Mesothelial cell of epicardium (in vitro differentiated cells): ENCODE measurements around the gene CARS2. TPM values are rescaled to one million over a fixed set of nuclear protein-coding genes. Genes with fewer than 3 reads are reported as not detected.

Experiments
- DNase-seq, 2 experiments: peaks; one replicate each; pipeline ENCODE4 v3.0.0; 2021; ENCODE audit warnings: low spot score in 2 of 2; ENCODE audit not compliant: unreplicated experiment in 2 of 2
- H3K27ac Mint-ChIP-seq: 2 replicates; pipeline ENCODE4 v1.8.0; 2021; ENCODE audit warnings: mixed read lengths
- H3K27me3 Mint-ChIP-seq: 2 replicates; pipeline ENCODE4 v1.8.0; 2021; ENCODE audit warnings: low read depth, mixed read lengths
- H3K36me3 Mint-ChIP-seq: 2 replicates; pipeline ENCODE4 v1.8.0; 2021; ENCODE audit warnings: mixed read lengths
- H3K4me1 Mint-ChIP-seq: 2 replicates; pipeline ENCODE4 v1.8.0; 2021; ENCODE audit warnings: mixed read lengths
- H3K4me3 Mint-ChIP-seq: 2 replicates; pipeline ENCODE4 v1.8.0; 2021; ENCODE audit warnings: mild to moderate bottlenecking, moderate library complexity, mixed read lengths
- H3K9me3 Mint-ChIP-seq: 2 replicates; pipeline ENCODE4 v1.8.0; 2021; ENCODE audit warnings: mixed read lengths
- total RNA-seq: library from RNA; stranded (reverse); gene quantifications from 3 replicates; pipeline ENCODE4 v1.2.1, GENCODE V29; 2021
- TF ChIP-seq, protein P1 (sequence below): fragments of 200-600 bp; sonication (generic); IDR thresholded peaks from one replicate; pipeline ENCODE4 v1.5.0; 2021; ENCODE audit warnings: antibody characterized with exemption; ENCODE audit not compliant: unreplicated experiment

The CARS2 gene
- total RNA-seq, 1 donor from 2014 or later: 89.1 TPM

DNA sequence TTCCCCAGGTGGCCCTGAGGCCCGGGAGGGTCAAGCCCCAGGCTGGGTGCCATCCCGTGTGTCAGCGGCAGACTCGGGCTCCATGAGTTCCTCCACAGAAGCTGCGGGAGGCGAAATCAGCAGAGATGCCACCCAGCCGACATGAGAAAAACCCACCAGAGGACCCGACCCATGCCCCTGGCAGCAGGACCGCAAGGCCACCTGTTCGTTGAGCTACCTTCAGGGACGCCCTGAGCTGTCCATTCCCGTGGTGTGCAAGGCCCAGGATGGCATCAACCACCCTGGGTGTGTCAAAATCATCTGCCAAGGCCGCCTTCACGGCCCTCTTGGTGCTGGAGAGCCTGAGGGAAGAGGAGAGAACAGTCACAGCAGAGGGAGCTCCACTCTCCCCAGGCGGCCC, 60.2 kb downstream of the CARS2 start:
- Mint-ChIP-seq H3K9me3 (no peaks in the 10 kb centered on the region), H3K36me3 (peaks cover 12% of the 10 kb centered on the region), H3K4me3 (no peak overlapping the region), H3K4me1 (no peaks in the 10 kb centered on the region), H3K27ac (no peak overlapping the region), H3K27me3 (no peaks in the 10 kb centered on the region)
- DNase-seq: no peak
- TF ChIP-seq, protein P1, sequence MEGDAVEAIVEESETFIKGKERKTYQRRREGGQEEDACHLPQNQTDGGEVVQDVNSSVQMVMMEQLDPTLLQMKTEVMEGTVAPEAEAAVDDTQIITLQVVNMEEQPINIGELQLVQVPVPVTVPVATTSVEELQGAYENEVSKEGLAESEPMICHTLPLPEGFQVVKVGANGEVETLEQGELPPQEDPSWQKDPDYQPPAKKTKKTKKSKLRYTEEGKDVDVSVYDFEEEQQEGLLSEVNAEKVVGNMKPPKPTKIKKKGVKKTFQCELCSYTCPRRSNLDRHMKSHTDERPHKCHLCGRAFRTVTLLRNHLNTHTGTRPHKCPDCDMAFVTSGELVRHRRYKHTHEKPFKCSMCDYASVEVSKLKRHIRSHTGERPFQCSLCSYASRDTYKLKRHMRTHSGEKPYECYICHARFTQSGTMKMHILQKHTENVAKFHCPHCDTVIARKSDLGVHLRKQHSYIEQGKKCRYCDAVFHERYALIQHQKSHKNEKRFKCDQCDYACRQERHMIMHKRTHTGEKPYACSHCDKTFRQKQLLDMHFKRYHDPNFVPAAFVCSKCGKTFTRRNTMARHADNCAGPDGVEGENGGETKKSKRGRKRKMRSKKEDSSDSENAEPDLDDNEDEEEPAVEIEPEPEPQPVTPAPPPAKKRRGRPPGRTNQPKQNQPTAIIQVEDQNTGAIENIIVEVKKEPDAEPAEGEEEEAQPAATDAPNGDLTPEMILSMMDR: no peak

GRCh38 chr13:110644892-110645521, 60.9 kb downstream of the CARS2 start:
- no peaks in the 10 kb centered on the region for H3K9me3 Mint-ChIP-seq
- DNase-seq: peak in 1 of 2 experiments; percentile 51
- H3K36me3 Mint-ChIP-seq: peaks cover 8% of the 10 kb centered on the region
- no peaks in the 10 kb centered on the region for H3K27me3 Mint-ChIP-seq
- TF ChIP-seq, protein P1: no peak
- H3K4me1 Mint-ChIP-seq: no peaks in the 10 kb centered on the region
- no peak overlapping the region for H3K4me3 Mint-ChIP-seq
- no peak overlapping the region for H3K27ac Mint-ChIP-seq

DNA sequence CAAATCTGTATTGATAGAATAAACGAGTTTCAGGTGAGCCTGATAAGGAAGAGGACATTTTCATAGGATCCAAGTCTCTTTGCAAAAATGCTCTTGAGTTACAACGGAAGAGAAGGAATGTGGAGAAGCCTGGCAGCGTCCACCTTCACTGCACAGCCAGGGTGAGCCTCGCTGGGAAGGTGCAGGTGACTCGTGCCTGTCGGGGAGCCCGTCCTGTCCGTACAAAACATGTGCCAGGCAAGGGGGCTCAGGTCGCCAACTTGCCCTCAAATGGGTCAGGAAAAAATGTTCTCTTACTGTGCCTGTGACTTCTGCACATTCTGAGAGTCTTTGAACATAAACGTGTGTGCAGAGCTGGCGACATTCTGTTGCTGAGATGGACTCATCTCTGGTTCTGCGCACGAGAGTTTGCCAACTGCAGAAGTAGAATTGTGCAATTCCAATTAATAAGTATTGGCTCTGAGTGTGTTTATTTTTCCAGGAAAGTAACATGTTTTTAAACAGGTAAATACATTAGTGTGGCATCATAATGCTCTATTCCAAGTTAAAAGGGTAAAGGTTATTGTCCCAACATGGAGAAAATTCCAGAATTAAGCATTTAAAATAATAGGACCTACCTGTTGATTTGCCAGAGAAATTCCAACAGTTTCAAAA, 62.0 kb downstream of the CARS2 start:
- H3K4me3 Mint-ChIP-seq: no peak overlapping the region
- H3K27me3 Mint-ChIP-seq: no peaks in the 10 kb centered on the region
- no peaks in the 10 kb centered on the region for H3K9me3 Mint-ChIP-seq
- no peak for DNase-seq
- no peak overlapping the region for H3K27ac Mint-ChIP-seq
- H3K4me1 Mint-ChIP-seq: no peaks in the 10 kb centered on the region
- peaks cover 10% of the 10 kb centered on the region for H3K36me3 Mint-ChIP-seq
- TF ChIP-seq, protein P1: no peak

- no peaks in the 10 kb centered on the region for H3K9me3 Mint-ChIP-seq
- H3K27ac Mint-ChIP-seq: no peak overlapping the region
- no peaks in the 10 kb centered on the region for H3K4me1 Mint-ChIP-seq
- H3K36me3 Mint-ChIP-seq: peaks cover 10% of the 10 kb centered on the region
- no peaks in the 10 kb centered on the region for H3K27me3 Mint-ChIP-seq
- H3K4me3 Mint-ChIP-seq: no peak overlapping the region
- no peak for DNase-seq
- TF ChIP-seq, protein P1: no peak
Measured at GRCh38 chr13:110643324-110643723, 62.6 kb downstream of the CARS2 start.

GRCh38 chr13:110642291-110642981, 63.5 kb downstream of the CARS2 start:
- no peak for DNase-seq
- no peaks in the 10 kb centered on the region for H3K9me3 Mint-ChIP-seq

More at GRCh38 chr13:110642291-110642981, 63.5 kb downstream of the CARS2 start:
- Mint-ChIP-seq H3K36me3 (peaks cover 10% of the 10 kb centered on the region), H3K27ac (no peak overlapping the region), H3K27me3 (no peaks in the 10 kb centered on the region), H3K4me1 (no peaks in the 10 kb centered on the region), H3K4me3 (no peak overlapping the region)
- TF ChIP-seq, protein P1: no peak
